K562 treated with DMSO at 1 percent for 12 hours (cell line): ENCODE results near the gene ERCC6L. TPM values are rescaled to one million over a fixed set of nuclear protein-coding genes. Genes with fewer than 3 reads are reported as not detected.

Experiments used
- total RNA-seq: library from RNA; unstranded; fragments of 300-600 nt; gene quantifications from 2 replicates; pipeline ENCODE4 v1.2.3, GENCODE V29; 2022; ENCODE audit not compliant: insufficient read depth

Gene ERCC6L, protein sequence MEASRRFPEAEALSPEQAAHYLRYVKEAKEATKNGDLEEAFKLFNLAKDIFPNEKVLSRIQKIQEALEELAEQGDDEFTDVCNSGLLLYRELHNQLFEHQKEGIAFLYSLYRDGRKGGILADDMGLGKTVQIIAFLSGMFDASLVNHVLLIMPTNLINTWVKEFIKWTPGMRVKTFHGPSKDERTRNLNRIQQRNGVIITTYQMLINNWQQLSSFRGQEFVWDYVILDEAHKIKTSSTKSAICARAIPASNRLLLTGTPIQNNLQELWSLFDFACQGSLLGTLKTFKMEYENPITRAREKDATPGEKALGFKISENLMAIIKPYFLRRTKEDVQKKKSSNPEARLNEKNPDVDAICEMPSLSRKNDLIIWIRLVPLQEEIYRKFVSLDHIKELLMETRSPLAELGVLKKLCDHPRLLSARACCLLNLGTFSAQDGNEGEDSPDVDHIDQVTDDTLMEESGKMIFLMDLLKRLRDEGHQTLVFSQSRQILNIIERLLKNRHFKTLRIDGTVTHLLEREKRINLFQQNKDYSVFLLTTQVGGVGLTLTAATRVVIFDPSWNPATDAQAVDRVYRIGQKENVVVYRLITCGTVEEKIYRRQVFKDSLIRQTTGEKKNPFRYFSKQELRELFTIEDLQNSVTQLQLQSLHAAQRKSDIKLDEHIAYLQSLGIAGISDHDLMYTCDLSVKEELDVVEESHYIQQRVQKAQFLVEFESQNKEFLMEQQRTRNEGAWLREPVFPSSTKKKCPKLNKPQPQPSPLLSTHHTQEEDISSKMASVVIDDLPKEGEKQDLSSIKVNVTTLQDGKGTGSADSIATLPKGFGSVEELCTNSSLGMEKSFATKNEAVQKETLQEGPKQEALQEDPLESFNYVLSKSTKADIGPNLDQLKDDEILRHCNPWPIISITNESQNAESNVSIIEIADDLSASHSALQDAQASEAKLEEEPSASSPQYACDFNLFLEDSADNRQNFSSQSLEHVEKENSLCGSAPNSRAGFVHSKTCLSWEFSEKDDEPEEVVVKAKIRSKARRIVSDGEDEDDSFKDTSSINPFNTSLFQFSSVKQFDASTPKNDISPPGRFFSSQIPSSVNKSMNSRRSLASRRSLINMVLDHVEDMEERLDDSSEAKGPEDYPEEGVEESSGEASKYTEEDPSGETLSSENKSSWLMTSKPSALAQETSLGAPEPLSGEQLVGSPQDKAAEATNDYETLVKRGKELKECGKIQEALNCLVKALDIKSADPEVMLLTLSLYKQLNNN
- 3.1 and 7.9 TPM in 2 replicates for total RNA-seq

DNA sequence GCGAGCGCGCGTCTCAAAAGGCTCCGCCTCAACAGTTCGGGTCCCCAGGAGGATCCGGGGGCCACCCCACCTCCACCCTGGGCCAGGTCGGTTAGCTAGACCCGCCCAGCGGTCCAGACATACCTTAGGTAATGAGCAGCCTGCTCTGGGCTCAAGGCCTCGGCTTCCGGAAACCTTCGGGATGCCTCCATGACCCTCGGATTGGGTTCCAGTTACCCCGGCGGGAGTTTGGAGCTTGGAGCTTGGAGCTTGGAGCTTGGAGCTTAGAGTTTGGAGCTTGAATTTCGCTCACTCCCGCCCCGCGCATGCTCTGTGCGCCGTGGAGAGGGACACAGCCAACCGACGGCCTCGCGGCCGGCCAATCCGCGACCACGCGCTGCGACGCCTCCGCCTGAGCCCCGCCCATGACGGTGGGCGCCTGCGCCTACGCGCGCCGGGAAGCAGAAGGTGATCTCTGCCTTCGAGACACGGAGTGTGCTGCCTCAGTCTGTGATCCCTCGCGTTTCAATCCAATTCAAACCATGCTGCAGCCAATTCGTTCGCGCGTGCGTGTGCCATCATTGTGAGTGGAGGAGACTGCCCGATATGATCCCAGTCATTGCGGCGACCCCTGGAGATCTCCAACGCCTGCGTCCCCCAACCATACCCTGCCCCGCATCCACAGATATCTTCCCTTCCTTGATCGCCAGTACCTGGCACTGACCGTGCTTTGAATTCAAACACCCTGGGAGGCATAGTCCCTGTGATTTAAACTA, at the start of gene ERCC6L:
Gene ERCC6L, minus strand, starts transcription at position 307 of the 755 bp plus-strand sequence. Its CDS starts 116 bp downstream, at position 191.

DNA sequence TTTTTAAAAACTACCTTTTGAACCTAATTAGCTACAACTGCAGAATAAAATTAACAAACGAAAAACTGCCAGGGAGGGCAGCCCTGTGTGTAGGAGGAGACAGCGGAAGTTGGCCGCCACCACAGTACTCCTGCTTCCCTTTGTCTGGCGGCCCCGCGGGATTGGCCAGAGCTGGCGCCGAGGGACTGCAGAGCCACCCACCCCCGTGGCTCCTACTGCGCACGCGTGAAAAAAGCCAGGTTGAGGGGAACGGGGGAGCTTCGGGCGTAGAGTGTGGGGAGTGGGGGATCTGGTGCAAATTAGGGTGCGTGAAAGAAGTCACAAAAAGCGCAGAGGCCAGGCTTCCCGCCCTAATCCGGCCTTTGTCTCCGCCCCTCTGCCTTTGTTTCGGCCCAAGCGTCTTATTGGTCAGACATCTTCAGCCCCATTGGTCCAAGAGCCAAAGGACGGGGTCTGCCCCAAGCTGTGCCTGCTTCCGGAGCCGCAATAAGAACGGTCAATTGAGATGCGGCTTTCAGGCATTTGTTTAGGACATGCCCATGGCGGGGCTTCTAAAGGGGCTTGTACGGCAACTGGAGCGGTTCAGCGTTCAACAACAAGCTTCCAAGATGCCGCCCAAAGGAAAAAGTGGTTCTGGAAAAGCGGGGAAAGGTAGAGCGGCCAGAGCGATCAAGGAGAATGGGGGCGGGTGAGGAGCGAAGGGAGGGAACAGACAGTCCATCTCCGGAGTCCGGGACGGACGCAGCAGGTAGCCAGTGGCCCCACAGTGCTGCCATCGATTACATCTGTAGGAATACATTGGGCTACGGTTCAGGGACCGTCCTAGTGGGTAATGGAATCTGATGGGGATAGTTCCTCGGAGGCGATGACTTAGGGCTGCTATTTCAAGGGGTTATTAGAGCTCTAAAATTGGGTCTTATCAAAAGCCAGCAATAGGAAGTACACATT, 57.4 kb downstream of the ERCC6L start, which contains the start of gene PIN4:
Gene PIN4, plus strand, starts transcription at position 580 of the 948 bp plus-strand sequence. Its CDS starts 29 bp downstream, at position 609.

Other genes with a start within 250 kb of the ERCC6L start
- 0.18 and 0.31 TPM in 2 replicates for gene RTL5, start 107.1 kb downstream of the ERCC6L start, total RNA-seq
- 14.1 and 16.6 TPM in 2 replicates for gene PIN4, start 57.3 kb downstream of the ERCC6L start, total RNA-seq
- gene RPS4X, start 38.2 kb upstream of the ERCC6L start, total RNA-seq: 1,258 and 1,396 TPM in 2 replicates
- gene CITED1, start 66.9 kb upstream of the ERCC6L start, total RNA-seq: 2.1 and 3.7 TPM in 2 replicates